HCT116 (cell line): ENCODE results near the gene ZNF837. TPM values are rescaled to one million over a fixed set of nuclear protein-coding genes. Genes with fewer than 3 reads are reported as not detected.

ENCODE experiments used
- ATAC-seq: fragments of 200-7000 bp; cut with Tn5 transposase; 2 replicates; pipeline ENCODE4 v1.9.1; 2020; ENCODE audit warnings: mild to moderate bottlenecking, moderate library complexity
- BruUV-seq: library from RNA; stranded (reverse); fragments of 400-500 nt; replicated peaks from 2 replicates; lab custom pipeline; 2021; lab: Mats Ljungman, UMichigan
- CTCF ChIA-PET: fragments of 300-600 bp; sonication (Branson Sonifier 250); formaldehyde crosslinking; loops from one replicate; lab custom pipeline; 2021; ENCODE audit warnings: antibody characterized with exemption; lab: Charles Lee
- POLR2A ChIA-PET: fragments of 300-600, 350-600 bp; sonication (Branson Sonifier 250); formaldehyde crosslinking; loops from one replicate; lab custom pipeline; 2021; ENCODE audit warnings: antibody characterized with exemption; lab: Charles Lee
- RAD21 ChIA-PET, 2 experiments: fragments of 300-600 bp; sonication (Branson Sonifier 250); formaldehyde crosslinking; loops; one replicate each; lab custom pipeline; 2023; ENCODE audit warnings: low total read pairs in 2 of 2; ENCODE audit not compliant: uncharacterized antibody in 2 of 2, unreplicated experiment in 2 of 2, low non-redundant PET in 1 of 2; lab: Charles Lee
- DNase-seq: peaks from one replicate; pipeline ENCODE4 v3.0.0-alpha.2; 2010; ENCODE audit warnings: low read depth, low spot score
- H2AFZ ChIP-seq: fragments of 200-600 bp; shearing (Covaris generic), sonication (generic); 2 replicates; pipeline ENCODE4 v1.6.1; 2017; ENCODE audit warnings: low read depth, mixed run types, mixed read lengths, antibody characterized with exemption, low read length; ENCODE audit not compliant: poor library complexity, severe bottlenecking
- H3K27ac ChIP-seq: 2 replicates; pipeline ENCODE4 v1.5.1; 2012; ENCODE audit warnings: low read depth, low read length
- H3K27me3 ChIP-seq: fragments of 200-600 bp; sonication (generic); 2 replicates; pipeline ENCODE4 v1.6.1; 2016; ENCODE audit warnings: mixed run types, low read length, mixed read lengths; ENCODE audit not compliant: insufficient read depth
- H3K36me3 ChIP-seq, 2 experiments: fragments of 200-500 bp in 1 of 2; fragments of 200-600 bp in 1 of 2; sonication (Bioruptor generic) in 1 of 2; sonication (generic) in 1 of 2; 2 replicates each; pipeline versions ENCODE4 v1.5.1 to v1.6.1; 2014 to 2016; ENCODE audit warnings: low read length in 2 of 2, inconsistent platforms in 1 of 2, mixed read lengths in 1 of 2, mixed run types in 1 of 2; ENCODE audit not compliant: insufficient read depth in 2 of 2, control insufficient read depth in 1 of 2
- H3K4me1 ChIP-seq, 2 experiments: fragments of 200-600 bp in 1 of 2; sonication (generic) in 1 of 2; 2 replicates each; pipeline versions ENCODE4 v1.5.1 to v1.6.1; 2012 to 2017; ENCODE audit warnings: low read length in 2 of 2, inconsistent platforms in 1 of 2, mild to moderate bottlenecking in 1 of 2, mixed read lengths in 1 of 2, mixed run types in 1 of 2, moderate library complexity in 1 of 2; ENCODE audit not compliant: insufficient read depth in 2 of 2, control insufficient read depth in 1 of 2
- H3K4me2 ChIP-seq: fragments of 200-600 bp; sonication (generic); 2 replicates; pipeline ENCODE4 v1.6.1; 2017; ENCODE audit warnings: mixed run types, low read length, mixed read lengths
- H3K4me3 ChIP-seq, 2 experiments: fragments of 200-600 bp in 1 of 2; sonication (generic) in 1 of 2; replicated peaks in 1 of 2; 2 replicates each; pipeline ENCODE4 v1.5.1; 2011 to 2016; ENCODE audit warnings: low read length in 2 of 2, control low read depth in 1 of 2, low read depth in 1 of 2, mild to moderate bottlenecking in 1 of 2, mixed read lengths in 1 of 2, mixed run types in 1 of 2
- H3K79me2 ChIP-seq: fragments of 200-600 bp; sonication (generic); 2 replicates; pipeline ENCODE4 v1.6.1; 2017; ENCODE audit warnings: mild to moderate bottlenecking, mixed run types, low read length, moderate library complexity, mixed read lengths; ENCODE audit not compliant: insufficient read depth
- H3K9ac ChIP-seq: fragments of 200-600 bp; sonication (generic); 2 replicates; pipeline ENCODE4 v1.6.1; 2016; ENCODE audit warnings: low read length, mixed read lengths
- H3K9me2 ChIP-seq: fragments of 200-600 bp; sonication (generic), shearing (Covaris generic); 2 replicates; pipeline ENCODE4 v1.6.1; 2017; ENCODE audit warnings: mixed run types, mild to moderate bottlenecking, moderate library complexity; ENCODE audit not compliant: insufficient read depth
- H3K9me3 ChIP-seq, 2 experiments: fragments of 200-500 bp in 1 of 2; fragments of 200-600 bp in 1 of 2; sonication (Bioruptor generic) in 1 of 2; sonication (generic) in 1 of 2; 2 replicates each; pipeline ENCODE4 v1.6.1; 2014 to 2017; ENCODE audit warnings: low read length in 2 of 2, mixed read lengths in 2 of 2, inconsistent platforms in 1 of 2, low read depth in 1 of 2, mild to moderate bottlenecking in 1 of 2, mixed run types in 1 of 2, moderate library complexity in 1 of 2; ENCODE audit not compliant: control insufficient read depth in 1 of 2, insufficient read depth in 1 of 2
- H4K20me1 ChIP-seq: fragments of 200-600 bp; sonication (generic), shearing (Covaris generic); 2 replicates; pipeline ENCODE4 v1.6.1; 2017; ENCODE audit warnings: mixed run types, mild to moderate bottlenecking, moderate library complexity; ENCODE audit not compliant: insufficient read depth
- CBX3 ChIP-seq: IDR thresholded peaks from 2 replicates; pipeline ENCODE4 v1.6.1; 2012; ENCODE audit warnings: low read depth
- ELF1 ChIP-seq: IDR thresholded peaks from 2 replicates; pipeline ENCODE4 v1.6.1; 2012; ENCODE audit warnings: low read depth, borderline replicate concordance
- EZH2 ChIP-seq: fragments of 200-600 bp; sonication (generic); IDR thresholded peaks from 2 replicates; pipeline ENCODE4 v1.6.1; 2017; ENCODE audit warnings: antibody characterized with exemption, mixed run types
- FOSL1 ChIP-seq: IDR thresholded peaks from 2 replicates; pipeline ENCODE4 v1.6.1; 2012; ENCODE audit warnings: low read depth
- JUND ChIP-seq: IDR thresholded peaks from 2 replicates; pipeline ENCODE4 v1.6.1; 2012
- POLR2A ChIP-seq: IDR thresholded peaks from 2 replicates; pipeline ENCODE4 v1.7.0; 2011; ENCODE audit warnings: borderline replicate concordance; ENCODE audit not compliant: insufficient read depth, insufficient read length; ENCODE audit errors: extremely low read depth
- SIN3A ChIP-seq: IDR thresholded peaks from 2 replicates; pipeline ENCODE4 v1.6.1; 2012; ENCODE audit warnings: low read depth
- SRF ChIP-seq: IDR thresholded peaks from 2 replicates; pipeline ENCODE4 v1.6.1; 2012; ENCODE audit warnings: low read depth
- YY1 ChIP-seq: IDR thresholded peaks from 2 replicates; pipeline ENCODE4 v1.6.1; 2011; ENCODE audit warnings: low read length, low read depth, moderate library complexity, mild to moderate bottlenecking; ENCODE audit not compliant: insufficient replicate concordance; ENCODE audit errors: extremely low read depth
- ZNF274 ChIP-seq: fragments of 200-500 bp; sonication (Bioruptor generic); IDR thresholded peaks from 2 replicates; pipeline ENCODE4 v1.6.1; 2014; ENCODE audit warnings: mild to moderate bottlenecking, low read depth, low read length, inconsistent platforms
- intact Hi-C: fragments of 100-400 bp; cut with micrococcal nuclease; formaldehyde crosslinking; loops from 2 replicates; pipeline ENCODE4 v1.10.0; 2022
- total RNA-seq: library from RNA; stranded (reverse); gene quantifications from one replicate; pipeline ENCODE4 v1.2.1, GENCODE V29; 2021; ENCODE audit not compliant: unreplicated experiment
- TF ChIP-seq, protein P1 (sequence below): IDR thresholded peaks from 2 replicates; pipeline ENCODE4 v1.6.1; 2012
- TF ChIP-seq, protein P2 (sequence below): IDR thresholded peaks from 2 replicates; pipeline ENCODE4 v1.6.1; 2012
- TF ChIP-seq, protein P3 (sequence below), 3 experiments: fragments of 200-600 bp in 1 of 3; sonication (generic) in 1 of 3; IDR thresholded peaks in 2 of 3; conservative IDR thresholded peaks in 1 of 3; 2 replicates each; pipeline ENCODE4 v1.5.1; 2012 to 2017; ENCODE audit warnings: low read depth in 2 of 3, low read length in 2 of 3, antibody characterized with exemption in 1 of 3, borderline replicate concordance in 1 of 3, control low read depth in 1 of 3, mild to moderate bottlenecking in 1 of 3, mixed read lengths in 1 of 3, mixed run types in 1 of 3, moderate library complexity in 1 of 3; ENCODE audit not compliant: insufficient read depth in 1 of 3
- TF ChIP-seq, protein P4 (sequence below): IDR thresholded peaks from 2 replicates; pipeline ENCODE4 v1.6.1; 2012; ENCODE audit warnings: low read depth

The ZNF837 gene
- total RNA-seq, 1 experiment from 2014 or later: 3.2 TPM

DNA sequence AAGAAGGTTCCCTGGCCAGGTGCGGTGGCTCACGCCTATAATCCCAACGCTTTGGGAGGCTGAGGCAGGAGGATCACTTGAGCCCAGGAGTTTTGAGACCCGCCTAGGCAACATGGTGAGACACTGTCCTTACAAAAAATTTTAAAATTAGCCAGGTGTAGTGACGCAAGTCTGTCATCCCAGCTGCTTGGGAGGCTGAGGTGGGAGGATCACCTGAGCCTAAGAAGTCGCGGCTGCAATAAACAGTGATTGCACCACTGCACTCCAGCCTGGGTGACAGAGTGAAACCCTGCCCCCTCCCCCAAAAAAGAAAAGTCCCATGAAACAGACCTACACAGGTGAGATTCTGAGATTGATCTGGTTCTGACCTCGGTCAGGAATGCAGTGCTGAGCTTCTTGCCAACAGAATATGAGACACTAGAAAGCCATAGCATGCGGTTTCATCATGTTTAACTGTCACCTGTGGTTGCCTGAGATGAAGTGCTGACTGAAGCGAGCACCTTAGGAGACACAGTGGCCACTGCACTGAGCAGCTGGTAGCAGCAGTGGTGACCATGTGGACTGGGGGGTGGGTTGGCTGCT is 25.5 kb downstream of the ZNF837 start:
- Histone ChIP-seq H3K9me3 (no peaks in the 10 kb centered on the region), H3K9me2 (no peaks in the 10 kb centered on the region), H2AFZ (no peak overlapping the region), H3K36me3 (no peaks in the 10 kb centered on the region), H3K9ac (no peak overlapping the region), H3K27ac (no peak overlapping the region), H4K20me1 (no peaks in the 10 kb centered on the region), H3K79me2 (no peaks in the 10 kb centered on the region), H3K4me2 (no peak overlapping the region), H3K4me3 (no peak overlapping the region), H3K4me1 (no peaks in the 10 kb centered on the region), H3K27me3 (no peaks in the 10 kb centered on the region)
- TF ChIP-seq, protein P1, sequence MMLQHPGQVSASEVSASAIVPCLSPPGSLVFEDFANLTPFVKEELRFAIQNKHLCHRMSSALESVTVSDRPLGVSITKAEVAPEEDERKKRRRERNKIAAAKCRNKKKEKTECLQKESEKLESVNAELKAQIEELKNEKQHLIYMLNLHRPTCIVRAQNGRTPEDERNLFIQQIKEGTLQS: no peak
- no peak for TF ChIP-seq SIN3A
- ChIA-PET CTCF (no interaction called here), RAD21 (no interaction called here), POLR2A (interaction anchor here (1.9 kb wide), 1 partner anchor 7 kb away, joined by 6 read pairs; the partner anchor contains the start of gene ZNF497)
- no peak for DNase-seq
- no TSS peak for BruUV-seq
- intact Hi-C loops: no loop called here
- no peak for ATAC-seq

DNA sequence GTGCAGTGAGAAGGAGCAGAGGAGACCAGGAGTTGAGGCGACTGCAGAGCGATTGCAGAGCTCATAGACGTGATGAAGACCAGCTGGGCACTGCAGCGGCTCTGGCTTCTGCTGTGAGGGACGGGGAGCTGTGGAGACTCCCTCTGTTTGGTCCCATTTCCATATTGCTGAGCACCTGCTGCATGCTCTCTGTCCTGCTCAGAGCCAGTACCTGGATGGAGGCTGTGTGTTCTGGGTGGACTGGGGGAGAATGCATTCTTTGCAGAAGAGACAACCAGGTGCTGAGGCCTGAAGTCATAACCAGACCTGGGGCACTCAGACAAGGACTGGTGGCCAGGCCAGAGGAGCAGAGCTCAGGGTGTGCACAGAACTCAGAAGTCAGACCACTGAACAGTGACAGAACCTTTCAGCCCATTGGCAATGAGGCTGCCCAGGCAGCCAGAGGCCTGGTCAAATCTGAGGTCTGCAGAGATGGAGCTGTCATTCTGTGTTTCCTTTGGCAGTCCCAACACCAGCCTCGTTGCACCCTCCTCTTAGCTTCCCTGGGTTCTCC is 26.3 kb downstream of the ZNF837 start:
- no TSS peak for BruUV-seq
- Histone ChIP-seq H3K36me3 (no peaks in the 10 kb centered on the region), H4K20me1 (no peaks in the 10 kb centered on the region), H3K4me1 (no peaks in the 10 kb centered on the region), H3K4me2 (no peak overlapping the region), H3K79me2 (no peaks in the 10 kb centered on the region), H3K9me2 (no peaks in the 10 kb centered on the region), H3K27me3 (no peaks in the 10 kb centered on the region), H3K9me3 (no peaks in the 10 kb centered on the region), H3K27ac (no peak overlapping the region), H2AFZ (no peak overlapping the region), H3K4me3 (no peak overlapping the region), H3K9ac (no peak overlapping the region)
- ChIA-PET POLR2A (interaction anchor here (1.9 kb wide), 1 partner anchor 8 kb away, joined by 6 read pairs; the partner anchor contains the start of gene ZNF497), CTCF (no interaction called here), RAD21 (no interaction called here)
- intact Hi-C loops: no loop called here
- ATAC-seq: no peak
- DNase-seq: no peak
- no peak for TF ChIP-seq SRF
- TF ChIP-seq EZH2: no peak
- no peak for TF ChIP-seq YY1
- TF ChIP-seq, protein P2, sequence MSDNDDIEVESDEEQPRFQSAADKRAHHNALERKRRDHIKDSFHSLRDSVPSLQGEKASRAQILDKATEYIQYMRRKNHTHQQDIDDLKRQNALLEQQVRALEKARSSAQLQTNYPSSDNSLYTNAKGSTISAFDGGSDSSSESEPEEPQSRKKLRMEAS: no peak
- TF ChIP-seq, protein P3, sequence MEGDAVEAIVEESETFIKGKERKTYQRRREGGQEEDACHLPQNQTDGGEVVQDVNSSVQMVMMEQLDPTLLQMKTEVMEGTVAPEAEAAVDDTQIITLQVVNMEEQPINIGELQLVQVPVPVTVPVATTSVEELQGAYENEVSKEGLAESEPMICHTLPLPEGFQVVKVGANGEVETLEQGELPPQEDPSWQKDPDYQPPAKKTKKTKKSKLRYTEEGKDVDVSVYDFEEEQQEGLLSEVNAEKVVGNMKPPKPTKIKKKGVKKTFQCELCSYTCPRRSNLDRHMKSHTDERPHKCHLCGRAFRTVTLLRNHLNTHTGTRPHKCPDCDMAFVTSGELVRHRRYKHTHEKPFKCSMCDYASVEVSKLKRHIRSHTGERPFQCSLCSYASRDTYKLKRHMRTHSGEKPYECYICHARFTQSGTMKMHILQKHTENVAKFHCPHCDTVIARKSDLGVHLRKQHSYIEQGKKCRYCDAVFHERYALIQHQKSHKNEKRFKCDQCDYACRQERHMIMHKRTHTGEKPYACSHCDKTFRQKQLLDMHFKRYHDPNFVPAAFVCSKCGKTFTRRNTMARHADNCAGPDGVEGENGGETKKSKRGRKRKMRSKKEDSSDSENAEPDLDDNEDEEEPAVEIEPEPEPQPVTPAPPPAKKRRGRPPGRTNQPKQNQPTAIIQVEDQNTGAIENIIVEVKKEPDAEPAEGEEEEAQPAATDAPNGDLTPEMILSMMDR (IDR thresholded peaks at IDR 0.05 in 2 of 3, conservative IDR thresholded peaks at IDR 0.05 in 1 of 3; ENCODE audit: borderline replicate concordance in 1 of 3, insufficient read depth in 1 of 3, low read depth in 2 of 3, low read length in 2 of 3): no peak
- TF ChIP-seq, protein P4, sequence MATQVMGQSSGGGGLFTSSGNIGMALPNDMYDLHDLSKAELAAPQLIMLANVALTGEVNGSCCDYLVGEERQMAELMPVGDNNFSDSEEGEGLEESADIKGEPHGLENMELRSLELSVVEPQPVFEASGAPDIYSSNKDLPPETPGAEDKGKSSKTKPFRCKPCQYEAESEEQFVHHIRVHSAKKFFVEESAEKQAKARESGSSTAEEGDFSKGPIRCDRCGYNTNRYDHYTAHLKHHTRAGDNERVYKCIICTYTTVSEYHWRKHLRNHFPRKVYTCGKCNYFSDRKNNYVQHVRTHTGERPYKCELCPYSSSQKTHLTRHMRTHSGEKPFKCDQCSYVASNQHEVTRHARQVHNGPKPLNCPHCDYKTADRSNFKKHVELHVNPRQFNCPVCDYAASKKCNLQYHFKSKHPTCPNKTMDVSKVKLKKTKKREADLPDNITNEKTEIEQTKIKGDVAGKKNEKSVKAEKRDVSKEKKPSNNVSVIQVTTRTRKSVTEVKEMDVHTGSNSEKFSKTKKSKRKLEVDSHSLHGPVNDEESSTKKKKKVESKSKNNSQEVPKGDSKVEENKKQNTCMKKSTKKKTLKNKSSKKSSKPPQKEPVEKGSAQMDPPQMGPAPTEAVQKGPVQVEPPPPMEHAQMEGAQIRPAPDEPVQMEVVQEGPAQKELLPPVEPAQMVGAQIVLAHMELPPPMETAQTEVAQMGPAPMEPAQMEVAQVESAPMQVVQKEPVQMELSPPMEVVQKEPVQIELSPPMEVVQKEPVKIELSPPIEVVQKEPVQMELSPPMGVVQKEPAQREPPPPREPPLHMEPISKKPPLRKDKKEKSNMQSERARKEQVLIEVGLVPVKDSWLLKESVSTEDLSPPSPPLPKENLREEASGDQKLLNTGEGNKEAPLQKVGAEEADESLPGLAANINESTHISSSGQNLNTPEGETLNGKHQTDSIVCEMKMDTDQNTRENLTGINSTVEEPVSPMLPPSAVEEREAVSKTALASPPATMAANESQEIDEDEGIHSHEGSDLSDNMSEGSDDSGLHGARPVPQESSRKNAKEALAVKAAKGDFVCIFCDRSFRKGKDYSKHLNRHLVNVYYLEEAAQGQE: no peak
- no peak for TF ChIP-seq JUND
- no peak for TF ChIP-seq FOSL1
- TF ChIP-seq ELF1: no peak
- no peak for TF ChIP-seq ZNF274
- TF ChIP-seq POLR2A: no peak
- no peak for TF ChIP-seq SIN3A
- TF ChIP-seq CBX3: no peak
